HCT116 (cell line): ENCODE results near the gene SVIP. TPM values are rescaled to one million over a fixed set of nuclear protein-coding genes. Genes with fewer than 3 reads are reported as not detected.

Experiments used
- ATAC-seq: fragments of 200-7000 bp; cut with Tn5 transposase; 2 replicates; pipeline ENCODE4 v1.9.1; 2020; ENCODE audit warnings: mild to moderate bottlenecking, moderate library complexity
- BruUV-seq: library from RNA; stranded (reverse); fragments of 400-500 nt; replicated peaks from 2 replicates; lab custom pipeline; 2021; lab: Mats Ljungman, UMichigan
- CTCF ChIA-PET: fragments of 300-600 bp; sonication (Branson Sonifier 250); formaldehyde crosslinking; loops from one replicate; lab custom pipeline; 2021; ENCODE audit warnings: antibody characterized with exemption; lab: Charles Lee
- POLR2A ChIA-PET: fragments of 300-600, 350-600 bp; sonication (Branson Sonifier 250); formaldehyde crosslinking; loops from one replicate; lab custom pipeline; 2021; ENCODE audit warnings: antibody characterized with exemption; lab: Charles Lee
- RAD21 ChIA-PET, 2 experiments: fragments of 300-600 bp; sonication (Branson Sonifier 250); formaldehyde crosslinking; loops; one replicate each; lab custom pipeline; 2023; ENCODE audit warnings: low total read pairs in 2 of 2; ENCODE audit not compliant: uncharacterized antibody in 2 of 2, unreplicated experiment in 2 of 2, low non-redundant PET in 1 of 2; lab: Charles Lee
- DNase-seq: peaks from one replicate; pipeline ENCODE4 v3.0.0-alpha.2; 2010; ENCODE audit warnings: low read depth, low spot score
- H2AFZ ChIP-seq: fragments of 200-600 bp; shearing (Covaris generic), sonication (generic); 2 replicates; pipeline ENCODE4 v1.6.1; 2017; ENCODE audit warnings: low read depth, mixed run types, mixed read lengths, antibody characterized with exemption, low read length; ENCODE audit not compliant: poor library complexity, severe bottlenecking
- H3K27ac ChIP-seq: 2 replicates; pipeline ENCODE4 v1.5.1; 2012; ENCODE audit warnings: low read depth, low read length
- H3K27me3 ChIP-seq: fragments of 200-600 bp; sonication (generic); 2 replicates; pipeline ENCODE4 v1.6.1; 2016; ENCODE audit warnings: mixed run types, low read length, mixed read lengths; ENCODE audit not compliant: insufficient read depth
- H3K36me3 ChIP-seq, 2 experiments: fragments of 200-500 bp in 1 of 2; fragments of 200-600 bp in 1 of 2; sonication (Bioruptor generic) in 1 of 2; sonication (generic) in 1 of 2; 2 replicates each; pipeline versions ENCODE4 v1.5.1 to v1.6.1; 2014 to 2016; ENCODE audit warnings: low read length in 2 of 2, inconsistent platforms in 1 of 2, mixed read lengths in 1 of 2, mixed run types in 1 of 2; ENCODE audit not compliant: insufficient read depth in 2 of 2, control insufficient read depth in 1 of 2
- H3K4me1 ChIP-seq, 2 experiments: fragments of 200-600 bp in 1 of 2; sonication (generic) in 1 of 2; 2 replicates each; pipeline versions ENCODE4 v1.5.1 to v1.6.1; 2012 to 2017; ENCODE audit warnings: low read length in 2 of 2, inconsistent platforms in 1 of 2, mild to moderate bottlenecking in 1 of 2, mixed read lengths in 1 of 2, mixed run types in 1 of 2, moderate library complexity in 1 of 2; ENCODE audit not compliant: insufficient read depth in 2 of 2, control insufficient read depth in 1 of 2
- H3K4me2 ChIP-seq: fragments of 200-600 bp; sonication (generic); 2 replicates; pipeline ENCODE4 v1.6.1; 2017; ENCODE audit warnings: mixed run types, low read length, mixed read lengths
- H3K4me3 ChIP-seq, 2 experiments: fragments of 200-600 bp in 1 of 2; sonication (generic) in 1 of 2; replicated peaks in 1 of 2; 2 replicates each; pipeline ENCODE4 v1.5.1; 2011 to 2016; ENCODE audit warnings: low read length in 2 of 2, control low read depth in 1 of 2, low read depth in 1 of 2, mild to moderate bottlenecking in 1 of 2, mixed read lengths in 1 of 2, mixed run types in 1 of 2
- H3K79me2 ChIP-seq: fragments of 200-600 bp; sonication (generic); 2 replicates; pipeline ENCODE4 v1.6.1; 2017; ENCODE audit warnings: mild to moderate bottlenecking, mixed run types, low read length, moderate library complexity, mixed read lengths; ENCODE audit not compliant: insufficient read depth
- H3K9ac ChIP-seq: fragments of 200-600 bp; sonication (generic); 2 replicates; pipeline ENCODE4 v1.6.1; 2016; ENCODE audit warnings: low read length, mixed read lengths
- H3K9me2 ChIP-seq: fragments of 200-600 bp; sonication (generic), shearing (Covaris generic); 2 replicates; pipeline ENCODE4 v1.6.1; 2017; ENCODE audit warnings: mixed run types, mild to moderate bottlenecking, moderate library complexity; ENCODE audit not compliant: insufficient read depth
- H3K9me3 ChIP-seq, 2 experiments: fragments of 200-500 bp in 1 of 2; fragments of 200-600 bp in 1 of 2; sonication (Bioruptor generic) in 1 of 2; sonication (generic) in 1 of 2; 2 replicates each; pipeline ENCODE4 v1.6.1; 2014 to 2017; ENCODE audit warnings: low read length in 2 of 2, mixed read lengths in 2 of 2, inconsistent platforms in 1 of 2, low read depth in 1 of 2, mild to moderate bottlenecking in 1 of 2, mixed run types in 1 of 2, moderate library complexity in 1 of 2; ENCODE audit not compliant: control insufficient read depth in 1 of 2, insufficient read depth in 1 of 2
- H4K20me1 ChIP-seq: fragments of 200-600 bp; sonication (generic), shearing (Covaris generic); 2 replicates; pipeline ENCODE4 v1.6.1; 2017; ENCODE audit warnings: mixed run types, mild to moderate bottlenecking, moderate library complexity; ENCODE audit not compliant: insufficient read depth
- ATF3 ChIP-seq: IDR thresholded peaks from 2 replicates; pipeline ENCODE4 v1.6.1; 2012
- CBX3 ChIP-seq: IDR thresholded peaks from 2 replicates; pipeline ENCODE4 v1.6.1; 2012; ENCODE audit warnings: low read depth
- CEBPB ChIP-seq: IDR thresholded peaks from 2 replicates; pipeline ENCODE4 v1.6.1; 2012; ENCODE audit warnings: low read depth
- CTCF ChIP-seq, 3 experiments: fragments of 200-600 bp in 1 of 3; sonication (generic) in 1 of 3; IDR thresholded peaks in 2 of 3; conservative IDR thresholded peaks in 1 of 3; 2 replicates each; pipeline ENCODE4 v1.5.1; 2012 to 2017; ENCODE audit warnings: low read depth in 2 of 3, low read length in 2 of 3, antibody characterized with exemption in 1 of 3, borderline replicate concordance in 1 of 3, control low read depth in 1 of 3, mild to moderate bottlenecking in 1 of 3, mixed read lengths in 1 of 3, mixed run types in 1 of 3, moderate library complexity in 1 of 3; ENCODE audit not compliant: insufficient read depth in 1 of 3
- ELF1 ChIP-seq: IDR thresholded peaks from 2 replicates; pipeline ENCODE4 v1.6.1; 2012; ENCODE audit warnings: low read depth, borderline replicate concordance
- EZH2 ChIP-seq: fragments of 200-600 bp; sonication (generic); IDR thresholded peaks from 2 replicates; pipeline ENCODE4 v1.6.1; 2017; ENCODE audit warnings: antibody characterized with exemption, mixed run types
- REST ChIP-seq: IDR thresholded peaks from 2 replicates; pipeline ENCODE4 v1.6.1; 2012; ENCODE audit warnings: low read depth
- SP1 ChIP-seq: IDR thresholded peaks from 2 replicates; pipeline ENCODE4 v1.6.1; 2012; ENCODE audit warnings: low read depth
- SRF ChIP-seq: IDR thresholded peaks from 2 replicates; pipeline ENCODE4 v1.6.1; 2012; ENCODE audit warnings: low read depth
- TCF7L2 ChIP-seq: IDR thresholded peaks from 2 replicates; pipeline ENCODE4 v1.7.0; 2011; ENCODE audit warnings: borderline replicate concordance, inconsistent platforms; ENCODE audit not compliant: insufficient read depth, insufficient read length; ENCODE audit errors: extremely low read depth
- YY1 ChIP-seq: IDR thresholded peaks from 2 replicates; pipeline ENCODE4 v1.6.1; 2011; ENCODE audit warnings: low read length, low read depth, moderate library complexity, mild to moderate bottlenecking; ENCODE audit not compliant: insufficient replicate concordance; ENCODE audit errors: extremely low read depth
- ZFX ChIP-seq: fragments of 450-650 bp; IDR thresholded peaks from 2 replicates; pipeline ENCODE4 v1.6.1; 2017
- intact Hi-C: fragments of 100-400 bp; cut with micrococcal nuclease; formaldehyde crosslinking; loops from 2 replicates; pipeline ENCODE4 v1.10.0; 2022
- total RNA-seq: library from RNA; stranded (reverse); gene quantifications from one replicate; pipeline ENCODE4 v1.2.1, GENCODE V29; 2021; ENCODE audit not compliant: unreplicated experiment
- TF ChIP-seq, protein P1 (sequence below): IDR thresholded peaks from 2 replicates; pipeline ENCODE4 v1.6.1; 2012

SVIP gene
- total RNA-seq, 1 experiment from 2014 or later: 18.6 TPM

GRCh38 chr11:22828373-22828772 lies 1.2 kb downstream of the SVIP start:
- no peak overlapping the region for H3K27ac ChIP-seq
- POLR2A ChIA-PET: interaction anchor here (1.4 kb wide), 1 partner anchor 36 kb away, joined by 6 read pairs; no protein-coding TSS in a partner anchor
- H2AFZ ChIP-seq: peak overlapping the region; percentile 70
- RAD21 ChIA-PET: no interaction called here
- intact Hi-C loops: no loop called here
- CTCF ChIA-PET: interaction anchor here (1.5 kb wide), 1 partner anchor 23 kb away, joined by 4 read pairs; no protein-coding TSS in a partner anchor
- no peaks in the 10 kb centered on the region for H3K27me3 ChIP-seq
- no peaks in the 10 kb centered on the region for H3K9me3 ChIP-seq
- TF ChIP-seq CTCF (IDR thresholded peaks at IDR 0.05 in 2 of 3, conservative IDR thresholded peaks at IDR 0.05 in 1 of 3; ENCODE audit: borderline replicate concordance in 1 of 3, insufficient read depth in 1 of 3, low read depth in 2 of 3, low read length in 2 of 3): no peak
- no peak for TF ChIP-seq ATF3
- TF ChIP-seq SRF: no peak
- no peak for TF ChIP-seq TCF7L2
- no peak for TF ChIP-seq ELF1
- TF ChIP-seq SP1: no peak
- TF ChIP-seq EZH2: no peak
- TF ChIP-seq ZFX: no peak
- TF ChIP-seq CEBPB: no peak
- no peak for TF ChIP-seq YY1
- no peak for TF ChIP-seq REST
- TF ChIP-seq CBX3: no peak
- TF ChIP-seq, protein P1, sequence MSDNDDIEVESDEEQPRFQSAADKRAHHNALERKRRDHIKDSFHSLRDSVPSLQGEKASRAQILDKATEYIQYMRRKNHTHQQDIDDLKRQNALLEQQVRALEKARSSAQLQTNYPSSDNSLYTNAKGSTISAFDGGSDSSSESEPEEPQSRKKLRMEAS: no peak
- ATAC-seq: no peak
- H4K20me1 ChIP-seq: no peaks in the 10 kb centered on the region
- H3K79me2 ChIP-seq: peaks cover 4% of the 10 kb centered on the region; the same call in 1 of the 2 replicates
- no peaks in the 10 kb centered on the region for H3K9me2 ChIP-seq
- peak overlapping the region; percentile 73 to 81 for H3K4me3 ChIP-seq
- H3K4me2 ChIP-seq: peak overlapping the region; percentile 89
- no TSS peak for BruUV-seq
- peak overlapping the region; percentile 68; the same call in 1 of the 2 replicates for H3K9ac ChIP-seq
- peaks cover 0 to 26% of the 10 kb centered on the region in 2 experiments; a peak in 3 of 4 replicates for H3K4me1 ChIP-seq
- no peaks in the 10 kb centered on the region; a peak in 1 of 4 replicates for H3K36me3 ChIP-seq
- DNase-seq: no peak
